HPDE6-E6E7 (cell line): Measurements from ENCODE around the gene BGN.

Experiments used
- DNase-seq: peaks from one replicate; pipeline ENCODE4 v3.0.0; 2011; ENCODE audit warnings: missing footprints; ENCODE audit errors: extremely low spot score

The BGN gene

DNA sequence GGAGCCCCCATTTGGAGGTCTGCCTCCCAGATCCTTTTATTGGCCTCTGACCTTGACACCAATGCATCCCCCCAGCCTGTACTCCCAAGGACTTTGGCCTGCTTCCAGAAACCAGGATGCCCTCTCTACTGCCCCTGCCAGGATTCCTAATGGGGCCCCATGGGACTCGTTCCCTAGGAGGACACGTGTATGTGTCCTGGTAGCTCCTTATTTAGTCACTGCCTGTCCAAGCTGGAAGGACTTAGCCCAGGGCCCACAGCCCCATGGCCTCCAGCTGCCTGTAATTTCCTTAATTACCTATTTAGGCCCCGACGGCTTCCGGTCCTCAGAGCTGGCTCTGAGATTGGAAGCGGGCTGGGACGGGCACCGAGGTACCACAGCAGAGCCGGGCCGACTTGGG lies 32.0 kb downstream of the BGN start:
- no peak for DNase-seq

DNA sequence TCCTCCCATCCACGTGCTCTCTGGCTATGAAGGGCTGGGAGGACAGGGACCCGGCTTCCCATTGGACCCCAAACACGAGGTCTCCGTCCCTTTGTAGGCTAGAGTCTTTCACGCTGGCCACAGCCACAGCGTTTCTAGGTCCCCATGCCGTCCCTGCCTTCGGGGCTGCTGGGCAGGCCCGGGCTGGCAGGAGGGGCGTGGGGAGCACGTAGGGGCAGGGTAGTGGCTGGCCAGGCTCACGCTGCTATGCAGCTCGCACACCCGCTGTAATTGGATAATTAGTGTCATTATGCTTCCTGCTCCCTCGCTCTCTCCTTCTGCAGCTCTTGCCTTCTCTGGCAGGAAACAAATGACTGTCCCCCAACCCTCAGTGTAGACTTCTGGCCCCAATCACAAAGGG lies 32.4 kb downstream of the BGN start:
- DNase-seq = no peak

GRCh38 chrX:153530411-153531129 lies 35.8 kb downstream of the BGN start:
- DNase-seq = no peak

GRCh38 chrX:153533091-153533490 lies 38.3 kb downstream of the BGN start:
- DNase-seq = no peak

DNA sequence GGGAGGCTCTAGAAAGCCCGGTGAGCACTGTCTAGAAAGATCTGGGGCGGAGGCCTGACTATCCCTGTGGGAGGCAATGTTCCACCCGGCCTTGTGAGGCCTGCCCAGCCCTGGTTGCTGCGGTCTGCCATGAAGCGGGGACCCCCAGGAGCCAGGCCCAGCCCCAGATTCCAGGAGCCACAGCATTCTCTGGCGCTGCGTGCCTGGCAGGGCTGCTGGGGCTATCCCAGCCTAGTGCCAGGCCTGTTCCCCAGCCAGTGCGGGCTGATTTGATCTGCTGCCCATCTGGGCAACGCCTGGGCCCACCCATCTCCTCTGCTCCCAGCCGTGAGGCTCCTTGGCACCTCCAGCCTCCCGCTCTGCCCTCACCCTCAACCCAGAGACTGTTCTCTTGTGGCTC lies 42.3 kb downstream of the BGN start:
- DNase-seq = no peak

GRCh38 chrX:153537526-153538295 lies 42.9 kb downstream of the BGN start:
- no peak for DNase-seq

GRCh38 chrX:153538424-153538823 lies 43.6 kb downstream of the BGN start:
- no peak for DNase-seq

- peak; percentile 75 for DNase-seq
These were observed 44.6 kb downstream of the BGN start for GRCh38 chrX:153539171-153539978.

GRCh38 chrX:153539979-153540358 lies 45.2 kb downstream of the BGN start:
- no peak for DNase-seq

DNA sequence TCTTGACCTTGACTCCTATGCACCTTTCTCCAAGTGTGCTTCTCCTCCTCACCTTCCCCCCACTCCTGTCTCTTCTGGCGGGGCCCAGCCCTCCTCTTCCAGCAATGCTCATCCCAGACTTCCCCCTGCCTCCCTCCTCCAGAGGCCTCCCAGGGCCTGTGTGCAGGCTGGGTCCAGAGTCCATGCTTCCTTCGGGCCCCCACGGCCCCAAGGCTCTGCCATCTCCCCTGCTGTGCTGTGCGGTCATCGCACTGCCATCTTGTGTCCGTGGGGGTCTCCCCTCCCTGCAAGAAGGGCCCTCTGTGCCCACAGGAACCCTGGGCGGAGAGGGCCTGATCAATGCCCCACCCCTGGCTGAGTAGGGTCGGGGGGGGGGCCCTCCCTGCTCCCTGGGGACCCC lies 49.9 kb downstream of the BGN start:
- DNase-seq = no peak

- DNase-seq = no peak
These were observed 51.6 kb downstream of the BGN start for GRCh38 chrX:153546386-153546785.

DNA sequence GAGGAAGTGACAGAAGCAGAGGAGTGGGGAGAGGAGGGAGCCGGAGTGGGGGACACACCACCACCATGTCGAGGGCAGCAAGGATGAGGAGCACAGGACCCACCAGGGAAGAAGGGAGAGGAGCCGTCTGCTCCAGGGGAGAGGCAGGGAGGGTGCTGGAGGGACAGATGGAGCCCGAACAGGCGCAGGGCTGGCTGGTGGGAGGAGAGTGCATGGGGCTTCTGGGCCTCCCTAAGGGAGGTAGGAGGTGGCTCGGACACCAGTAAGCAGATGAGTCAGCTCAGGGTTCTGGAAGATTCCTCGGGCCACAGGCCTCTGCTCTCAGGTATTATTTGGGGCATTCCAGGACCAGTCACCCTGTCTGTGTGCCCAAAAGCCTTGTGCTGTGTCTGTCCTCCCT lies 52.4 kb downstream of the BGN start:
- DNase-seq = no peak

- no peak for DNase-seq
These were observed 54.5 kb downstream of the BGN start for GRCh38 chrX:153549231-153549630.

DNA sequence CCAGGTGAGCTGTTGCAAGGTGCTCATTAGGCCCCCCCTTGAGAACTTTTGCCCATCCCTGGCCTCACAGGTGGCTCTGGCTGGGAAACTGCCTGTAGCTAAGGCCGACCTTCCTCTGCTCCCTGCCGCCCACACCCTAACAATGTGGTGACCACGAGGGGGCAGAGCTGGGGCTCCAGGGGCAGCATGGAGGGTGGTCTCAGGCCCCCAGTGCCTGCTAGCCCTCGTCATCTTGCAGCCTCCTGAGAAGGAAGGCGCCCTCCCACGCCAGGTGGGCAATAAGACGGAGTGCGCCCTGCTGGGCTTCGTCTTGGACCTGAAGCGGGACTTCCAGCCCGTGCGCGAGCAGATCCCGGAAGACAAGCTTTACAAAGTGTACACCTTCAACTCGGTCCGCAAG lies 55.0 kb downstream of the BGN start:
- no peak for DNase-seq

DNA sequence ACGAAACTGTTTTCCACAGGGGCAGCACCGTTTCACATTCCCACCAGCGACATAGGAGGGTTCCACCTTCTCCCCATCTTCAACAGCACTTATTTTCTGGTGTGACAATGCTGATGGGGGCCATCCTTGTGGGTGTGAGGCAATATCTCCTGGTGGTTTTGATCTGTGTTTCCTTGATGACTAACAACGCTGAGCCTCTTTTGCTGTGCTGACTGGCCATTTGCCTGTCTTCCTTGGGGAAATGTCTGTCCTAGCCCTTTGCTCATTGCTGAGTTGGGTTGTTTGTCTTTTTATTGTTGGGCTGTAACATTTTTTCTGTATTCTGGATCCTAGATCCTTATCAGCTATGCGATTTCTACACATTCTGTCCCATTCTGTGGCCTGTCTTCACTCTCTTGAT lies 56.4 kb downstream of the BGN start:
- DNase-seq = no peak

DNA sequence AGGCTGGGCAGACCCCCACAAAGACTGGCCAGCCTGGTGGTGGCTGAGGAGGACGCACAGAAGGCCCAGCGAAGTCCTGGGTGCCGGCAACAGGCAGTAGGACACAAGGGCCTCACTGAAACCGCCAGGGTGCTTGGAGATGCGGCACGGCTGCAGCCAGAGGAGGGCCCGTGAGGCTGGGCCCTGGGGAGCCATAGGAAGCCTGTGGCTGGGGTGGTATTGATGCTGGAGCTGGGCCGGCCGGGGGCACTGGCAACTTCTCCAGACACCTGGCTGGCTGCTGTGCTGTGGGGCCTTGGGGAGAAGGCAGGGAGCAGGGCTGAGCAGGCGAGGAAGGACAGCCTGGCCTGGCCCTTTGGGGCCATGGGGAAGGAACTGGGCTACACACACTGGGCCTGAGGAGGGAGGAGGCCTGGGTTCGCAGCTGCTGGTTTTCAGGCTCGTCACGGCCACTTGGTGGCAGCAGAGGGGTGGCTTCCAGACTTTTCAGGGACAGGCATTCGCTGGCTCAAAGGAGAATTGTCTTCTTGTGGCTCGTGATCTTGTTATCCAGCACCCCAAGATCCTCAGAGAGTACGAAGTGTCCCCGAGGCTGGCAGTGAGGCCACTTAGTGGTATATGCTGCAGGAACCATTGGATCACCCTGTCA lies 59.9 kb downstream of the BGN start:
- peak; percentile 82 for DNase-seq

DNA sequence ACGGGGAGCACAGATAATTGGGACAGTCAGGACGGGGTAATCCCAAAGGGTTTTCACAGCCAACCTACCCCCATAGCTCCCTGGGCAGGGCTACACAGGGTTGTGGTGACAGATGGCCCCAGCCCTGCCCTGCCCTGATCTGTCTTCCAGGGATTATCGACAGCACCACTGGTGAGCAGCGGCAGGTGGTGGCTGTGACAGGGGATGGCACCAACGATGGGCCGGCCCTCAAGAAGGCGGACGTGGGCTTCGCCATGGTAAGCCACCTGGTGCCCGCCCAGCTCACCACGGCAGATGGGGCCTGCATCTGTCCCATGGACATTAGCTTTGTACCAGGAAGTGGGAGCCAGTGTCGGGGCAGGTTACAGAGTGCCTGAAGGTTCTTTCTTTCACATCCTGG lies 62.0 kb downstream of the BGN start:
- DNase-seq = no peak

DNA sequence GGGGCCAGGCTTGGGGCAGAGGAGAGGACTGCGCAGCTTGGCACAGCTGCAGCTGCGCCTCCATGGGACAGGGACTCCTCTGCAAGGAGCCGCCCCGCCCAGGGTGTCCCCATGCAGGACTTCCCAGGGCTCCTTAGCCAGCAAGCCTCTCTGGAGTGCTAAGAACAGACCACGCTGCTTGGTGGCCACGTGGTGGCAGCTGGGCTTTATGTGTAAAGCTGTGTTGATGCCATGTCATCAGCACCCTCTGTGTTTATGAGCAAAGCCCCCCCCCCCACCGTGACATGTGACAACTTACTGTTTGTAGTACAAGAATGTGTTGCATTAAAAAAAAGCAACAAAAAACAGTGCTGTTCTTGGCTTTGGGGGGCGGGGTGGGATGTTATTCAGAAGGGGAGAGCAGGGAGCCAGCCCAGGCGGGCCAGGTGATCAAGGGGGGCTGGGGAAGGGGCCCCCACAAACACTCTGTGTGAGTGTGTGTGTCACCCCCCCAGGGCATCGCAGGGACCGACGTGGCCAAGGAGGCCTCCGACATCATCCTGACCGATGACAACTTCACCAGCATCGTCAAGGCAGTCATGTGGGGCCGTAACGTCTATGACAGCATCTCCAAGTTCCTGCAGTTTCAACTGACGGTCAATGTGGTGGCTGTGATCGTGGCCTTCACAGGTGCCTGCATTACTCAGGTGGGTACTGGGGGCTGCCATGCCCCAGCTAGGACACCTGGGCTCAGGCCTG lies 63.0 kb downstream of the BGN start:
- no peak for DNase-seq
